ENCODE results near the gene DGKE.

DGKE gene

DNA sequence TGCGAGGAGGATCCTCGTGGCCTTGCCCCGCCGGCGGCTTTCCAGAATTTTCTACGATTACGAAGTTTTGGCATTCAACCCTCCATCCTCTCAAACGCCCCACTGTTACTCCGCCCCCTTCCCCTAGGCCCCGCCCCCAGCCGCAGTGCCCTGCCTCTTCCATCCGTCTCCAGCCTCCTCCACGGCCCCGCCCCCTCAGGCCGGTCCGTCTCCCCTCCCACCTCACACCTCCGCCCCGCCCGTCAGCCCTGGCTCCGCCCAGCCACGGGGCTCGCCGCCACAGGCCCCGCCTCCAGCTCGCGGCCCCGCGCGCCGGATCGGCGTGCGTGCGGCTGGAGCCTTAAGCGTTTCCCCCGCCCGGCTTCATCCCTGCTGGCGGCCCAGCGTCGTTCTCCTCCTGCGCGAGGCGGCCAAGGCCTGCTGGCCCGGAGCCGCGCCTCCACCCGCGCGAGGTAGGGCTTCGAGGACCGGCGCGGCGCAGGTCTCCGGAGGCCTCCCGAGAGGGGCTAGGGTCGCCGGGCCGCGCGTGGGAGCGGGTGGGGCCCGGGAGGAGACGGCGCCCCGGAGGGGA is at the start of gene DGKE, which contains the start of gene C17orf67:
DGKE (plus strand) TSS at position 343 of the 571 bp plus-strand sequence. CDS start 645 bp downstream, outside the sequence.
C17orf67 (minus strand) TSS at position 112 of the 571 bp plus-strand sequence. CDS start 18,110 bp downstream, outside the sequence.
- no peak for DNase-seq

DNA sequence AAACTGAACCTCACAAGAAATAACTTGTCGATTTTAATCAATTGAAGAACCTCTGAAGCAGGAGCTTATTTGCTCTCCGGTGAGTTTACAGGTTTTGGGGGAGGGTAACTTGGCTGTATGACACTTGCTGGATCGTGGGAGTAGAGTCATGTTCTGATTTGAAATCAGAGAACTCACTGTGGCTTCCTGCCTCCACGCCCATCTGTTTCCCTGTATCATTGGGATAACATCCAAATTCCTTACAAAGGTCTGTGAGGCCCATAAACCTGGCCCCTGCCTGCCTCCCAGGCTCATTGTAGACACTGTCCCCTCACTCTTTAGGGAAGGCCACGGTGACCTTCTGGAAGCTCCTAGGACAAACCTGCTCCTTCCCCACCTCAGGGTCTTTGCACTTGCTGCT is 48.5 kb upstream of the DGKE start:
- no peak for DNase-seq

DNA sequence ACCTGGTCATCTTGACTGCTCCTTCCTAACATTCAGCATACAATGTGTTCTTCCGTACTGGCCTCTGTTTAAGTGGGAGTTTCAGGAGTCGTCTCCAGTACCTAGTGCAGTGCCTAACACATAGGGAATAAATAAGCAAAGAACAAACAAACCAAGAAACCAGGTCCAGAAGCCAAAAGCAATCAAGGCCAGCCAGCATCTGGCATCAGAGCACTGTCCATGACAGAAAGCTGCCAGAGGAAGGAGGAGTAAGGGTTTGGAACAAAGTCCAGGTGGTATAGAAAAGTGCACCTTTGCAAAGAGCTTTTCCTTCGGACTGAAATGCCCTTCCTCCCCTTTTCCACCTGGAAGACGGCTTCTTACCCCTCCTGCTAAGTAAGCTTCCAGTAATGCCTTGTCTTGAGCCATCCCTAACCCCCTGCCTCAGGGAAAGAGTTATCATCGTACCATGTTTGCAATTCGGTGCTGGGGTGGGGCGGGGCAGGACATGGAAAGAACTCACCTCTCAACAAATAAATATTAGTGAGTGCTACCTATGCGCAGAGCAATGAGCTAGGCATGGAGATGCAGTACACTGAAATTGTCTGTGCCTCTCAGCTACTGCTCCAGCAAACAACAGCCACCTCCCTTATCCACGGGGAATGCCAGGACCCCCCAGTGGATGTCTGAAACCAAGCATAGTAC is 47.8 kb upstream of the DGKE start:
- DNase-seq: no peak

DNA sequence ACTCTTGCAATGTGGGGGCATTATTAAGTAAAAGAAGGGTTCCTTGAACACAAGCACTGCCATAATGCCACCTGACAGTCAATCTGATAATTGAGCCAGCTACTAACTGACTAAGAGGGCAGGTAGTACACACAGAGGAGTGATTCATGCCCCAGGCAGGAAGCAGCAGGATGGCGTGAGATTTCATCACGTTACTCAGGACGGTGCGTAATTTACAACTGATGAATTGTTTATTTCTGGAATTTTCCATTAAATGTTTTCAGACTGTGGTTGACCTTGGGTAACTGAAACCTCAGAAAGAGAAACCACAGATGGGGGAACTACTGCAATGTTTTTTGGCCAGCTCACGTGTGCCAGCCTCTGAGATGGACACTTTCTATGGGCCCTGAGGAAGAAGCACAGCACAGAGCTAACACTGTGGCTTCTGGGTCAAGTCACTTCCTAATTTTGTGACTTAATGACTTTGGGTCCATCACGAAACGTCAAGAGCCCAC is 46.9 kb upstream of the DGKE start:
- no peak for DNase-seq

DNA sequence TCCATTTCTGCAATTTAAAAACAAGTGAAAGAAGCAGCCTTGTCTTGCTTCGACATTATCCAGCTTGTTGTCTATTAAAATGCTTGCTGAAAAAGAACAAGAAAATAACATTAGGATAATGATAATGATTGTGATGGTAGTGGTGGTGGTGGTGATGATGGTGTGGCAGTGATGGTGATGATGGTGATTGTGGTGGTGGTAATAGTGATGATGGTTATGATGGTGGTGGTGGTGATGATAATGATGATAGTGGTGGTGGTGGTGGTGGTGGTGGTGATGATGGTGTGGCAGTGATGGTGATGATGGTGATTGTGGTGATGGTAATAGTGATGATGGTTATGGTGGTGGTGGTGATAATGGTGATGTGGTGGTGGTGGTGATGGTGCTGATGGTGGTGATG is 41.7 kb upstream of the DGKE start:
- DNase-seq: no peak

DNA sequence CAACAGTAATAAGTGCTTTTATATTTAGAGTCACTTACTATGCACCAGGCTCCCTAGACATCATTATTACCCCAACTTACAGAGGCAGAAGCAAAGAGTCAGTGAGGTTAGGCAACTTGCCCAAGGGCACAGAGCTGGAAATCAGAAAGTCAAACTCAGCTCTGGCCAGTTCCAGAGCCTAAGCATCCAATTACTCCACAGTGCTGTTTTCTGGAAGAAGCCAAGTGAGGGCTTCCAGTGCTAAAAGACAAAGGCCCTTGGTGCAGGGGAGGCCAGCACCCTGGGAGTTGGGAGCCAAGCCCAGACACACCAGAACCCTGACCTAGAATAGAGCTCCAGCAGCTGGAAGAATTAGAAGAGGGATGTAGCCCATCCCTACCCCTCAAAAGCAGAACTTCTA is 40.4 kb upstream of the DGKE start:
- no peak for DNase-seq

DNA sequence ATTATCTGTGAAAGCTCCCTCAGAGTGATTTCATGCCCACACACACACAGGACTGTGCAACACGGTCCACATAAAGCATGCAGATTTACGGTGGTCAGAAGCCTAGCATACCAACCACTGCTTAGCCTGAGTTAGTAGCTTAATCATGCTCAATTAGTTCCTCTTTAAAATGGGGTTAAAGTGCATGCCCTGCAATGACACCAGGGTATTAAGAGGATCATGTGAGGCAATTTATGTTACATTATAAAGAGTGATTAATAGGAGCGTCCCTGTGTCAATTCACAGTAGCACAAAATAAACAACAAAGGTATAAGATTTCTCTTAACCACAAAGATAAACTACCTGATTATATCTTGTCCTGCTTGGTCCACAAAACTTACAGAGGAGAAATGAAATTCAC is 40.0 kb upstream of the DGKE start:
- no peak for DNase-seq

DNA sequence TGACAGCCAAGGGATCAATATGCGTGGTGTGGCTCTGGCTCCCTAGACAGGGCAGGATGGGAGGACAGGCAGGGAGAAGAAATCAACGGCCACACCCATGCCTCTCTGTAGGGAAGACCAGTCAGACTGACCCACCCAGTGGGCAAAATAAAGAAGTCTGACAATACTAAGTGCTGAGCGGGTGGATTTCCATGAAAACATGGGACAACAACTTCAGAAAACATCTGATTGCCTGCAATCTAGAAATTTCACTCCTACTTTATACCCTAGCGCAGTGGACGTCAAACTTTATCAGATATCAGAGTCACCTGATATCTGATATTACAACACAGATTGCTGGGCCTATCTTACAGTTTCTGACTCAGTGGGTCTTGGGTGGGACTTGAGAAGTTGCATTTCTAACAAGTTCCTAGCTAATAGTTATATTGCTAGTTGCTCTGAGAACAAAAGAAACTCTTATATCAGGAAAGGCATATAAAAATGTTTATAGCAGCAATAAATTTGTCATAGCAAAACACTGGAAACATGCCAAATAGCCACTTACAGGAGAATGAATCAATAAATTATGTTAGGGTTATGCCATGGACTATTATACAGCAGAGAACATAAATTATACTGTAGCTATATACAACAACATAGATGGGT is 38.6 kb upstream of the DGKE start:
- no peak for DNase-seq

DNA sequence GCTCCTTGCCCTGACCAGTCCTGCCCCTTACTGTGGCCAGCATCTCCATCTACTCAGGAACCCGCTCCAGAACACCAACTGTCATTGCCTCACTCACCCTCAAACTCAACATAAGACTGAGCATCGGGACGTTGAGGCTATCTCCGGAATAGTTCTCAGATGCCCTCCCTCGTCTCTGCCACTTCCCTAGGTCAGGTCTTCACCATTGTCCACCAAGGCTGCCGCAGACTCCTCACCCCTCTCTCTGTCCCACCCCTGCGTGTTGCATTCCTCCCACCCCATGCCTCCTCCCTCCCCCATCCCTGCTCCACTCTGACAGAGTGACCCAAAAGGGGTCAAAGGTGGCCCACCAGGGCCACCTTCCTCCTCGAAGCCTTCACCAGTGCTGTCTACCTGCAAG is 37.4 kb upstream of the DGKE start:
- DNase-seq: no peak

DNA sequence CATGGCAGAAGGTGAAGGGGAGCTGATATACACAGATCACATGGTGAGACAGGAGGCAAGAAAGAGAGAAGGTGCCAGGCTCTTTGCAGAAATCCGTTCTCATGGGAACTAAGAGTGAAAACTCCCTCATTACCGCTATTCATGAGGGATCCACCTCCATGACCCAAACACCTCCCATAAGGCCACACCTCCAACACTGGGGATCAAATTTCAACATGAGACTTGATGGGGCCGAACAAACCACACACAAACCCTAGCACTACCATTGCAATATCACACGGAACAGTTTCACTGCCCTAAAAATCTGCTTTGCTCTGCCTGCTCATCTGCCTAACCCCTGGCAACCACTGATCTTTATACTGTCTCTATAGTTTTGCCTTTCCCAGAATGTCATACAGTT is 35.0 kb upstream of the DGKE start:
- no peak for DNase-seq

DNA sequence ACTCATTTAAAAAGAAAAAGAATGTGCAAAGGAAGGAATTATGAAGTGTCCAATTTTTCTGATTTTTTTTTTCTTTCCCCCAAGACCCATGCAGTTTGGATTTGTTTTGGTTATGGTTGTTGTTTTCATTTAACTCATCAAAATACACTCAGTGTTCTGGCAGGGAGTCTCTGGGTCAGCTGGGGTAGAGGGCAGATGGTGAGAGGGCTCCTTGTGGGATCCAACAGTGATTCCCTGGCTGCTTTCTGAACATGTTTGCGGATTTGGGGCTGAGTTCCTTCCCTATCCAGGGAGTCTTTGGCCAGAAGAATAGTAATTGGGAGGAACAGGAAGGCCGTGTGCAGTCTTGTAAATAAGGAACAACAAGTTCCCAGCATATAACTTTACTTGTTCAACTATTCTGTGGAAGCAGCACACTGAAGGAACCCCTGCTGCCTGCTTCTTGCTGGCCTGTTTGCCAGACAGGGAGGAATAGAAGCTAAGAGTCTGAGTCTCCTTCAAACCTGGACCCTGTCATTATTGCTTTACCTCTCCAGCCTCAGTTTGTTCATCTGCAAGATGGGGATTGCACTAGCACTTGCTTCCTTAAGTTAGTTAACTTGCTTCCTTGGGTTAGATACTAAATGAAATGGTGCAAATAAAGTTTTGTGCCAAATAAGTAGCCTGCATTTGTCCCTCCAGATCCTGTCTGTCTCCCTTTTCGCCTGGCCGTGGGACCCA is 32.3 kb upstream of the DGKE start:
- DNase-seq: no peak

DNA sequence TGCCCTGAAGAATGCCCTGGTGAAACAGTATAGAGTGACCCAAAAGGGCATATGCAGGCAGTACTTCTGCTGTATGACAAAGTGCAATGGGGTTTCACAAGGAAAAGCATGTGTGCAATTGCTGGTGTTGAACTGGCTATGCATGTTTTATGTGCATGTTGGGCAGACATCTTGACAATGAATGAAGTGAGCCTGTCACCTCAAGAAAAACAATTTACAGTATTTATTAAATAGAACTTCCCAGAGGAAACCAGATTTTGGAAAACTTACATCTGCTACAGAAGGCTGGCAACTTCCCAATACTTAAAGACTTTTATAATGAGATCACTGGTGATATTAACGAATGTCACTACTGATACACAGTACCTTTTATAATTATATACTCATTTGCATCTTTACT is 30.9 kb upstream of the DGKE start:
- no peak for DNase-seq

DNA sequence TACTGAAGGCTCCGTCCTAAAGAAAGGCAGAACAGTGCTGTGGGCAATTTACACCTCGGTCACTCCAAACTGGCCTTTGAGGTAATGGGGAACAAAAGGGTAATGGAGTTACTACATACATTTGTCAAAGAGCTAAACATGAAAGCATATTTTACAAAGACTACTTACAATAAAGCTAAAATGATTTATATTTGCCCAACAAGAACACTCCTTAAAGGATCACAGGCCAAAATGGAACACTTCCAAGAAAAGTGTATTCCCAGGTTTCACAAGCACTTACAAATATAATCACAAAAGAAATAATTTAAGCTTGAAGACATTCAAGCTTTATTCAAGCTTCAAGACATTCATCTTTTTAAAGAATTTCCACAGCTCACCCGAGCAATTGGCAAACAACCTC is 29.5 kb upstream of the DGKE start:
- DNase-seq: no peak

DNA sequence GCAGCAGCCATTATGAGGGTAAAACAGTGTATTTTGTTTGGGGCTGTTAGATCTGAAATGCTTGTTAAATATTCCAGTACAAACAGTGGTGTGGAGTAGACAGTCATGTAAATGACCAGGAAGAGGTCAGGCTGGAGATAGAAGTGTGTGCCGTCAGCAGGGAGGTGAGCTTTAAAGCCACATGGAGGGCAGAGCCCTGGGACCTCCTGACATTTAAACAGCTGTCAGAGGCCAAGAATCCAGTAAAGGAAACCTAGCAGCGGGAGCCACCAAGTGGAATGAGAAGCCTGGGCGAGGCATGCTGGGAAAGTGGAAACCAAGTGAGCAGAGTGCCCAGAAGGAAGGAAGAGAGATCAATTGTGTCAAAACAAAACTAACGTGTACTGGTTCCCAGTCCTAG is 27.0 kb upstream of the DGKE start:
- no peak for DNase-seq

DNA sequence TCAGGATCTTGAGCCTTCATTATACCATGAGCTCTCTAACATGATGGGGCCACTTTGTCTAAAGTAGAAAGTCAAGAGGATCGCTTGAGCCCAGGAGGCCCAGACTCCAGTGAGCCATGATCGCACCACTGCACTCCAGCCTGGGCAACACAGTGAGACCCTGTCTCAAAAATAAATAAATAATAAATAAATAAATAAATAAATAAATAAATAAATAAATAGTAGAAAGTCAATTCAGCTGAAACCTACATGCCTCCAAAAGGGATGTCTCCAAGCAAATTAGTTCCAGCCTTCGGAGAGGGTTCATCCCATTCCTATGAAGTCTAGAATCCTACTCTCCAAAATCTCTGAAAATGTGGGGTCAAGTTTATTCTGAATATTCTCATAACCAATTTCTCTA is 26.2 kb upstream of the DGKE start:
- DNase-seq: no peak

DNA sequence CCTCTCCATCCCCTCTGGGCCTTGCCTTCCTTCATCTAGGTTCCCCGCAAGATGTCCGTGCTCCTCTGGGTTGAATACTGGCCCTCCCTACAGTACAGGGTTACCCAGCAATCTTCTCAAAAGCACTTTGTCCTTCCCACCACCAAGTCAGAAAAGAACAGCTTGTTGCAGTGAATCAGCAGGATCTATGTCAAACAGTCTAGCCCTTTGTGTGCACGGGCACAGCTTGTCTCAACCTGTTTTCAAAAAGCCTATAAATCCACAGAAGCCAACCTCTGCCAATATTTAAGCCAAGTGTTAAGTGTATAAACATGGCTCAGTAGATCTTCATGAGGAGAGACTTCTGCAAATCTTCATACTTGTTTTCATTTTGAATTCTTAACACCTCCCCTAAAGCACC is 25.4 kb upstream of the DGKE start:
- DNase-seq: no peak

DNA sequence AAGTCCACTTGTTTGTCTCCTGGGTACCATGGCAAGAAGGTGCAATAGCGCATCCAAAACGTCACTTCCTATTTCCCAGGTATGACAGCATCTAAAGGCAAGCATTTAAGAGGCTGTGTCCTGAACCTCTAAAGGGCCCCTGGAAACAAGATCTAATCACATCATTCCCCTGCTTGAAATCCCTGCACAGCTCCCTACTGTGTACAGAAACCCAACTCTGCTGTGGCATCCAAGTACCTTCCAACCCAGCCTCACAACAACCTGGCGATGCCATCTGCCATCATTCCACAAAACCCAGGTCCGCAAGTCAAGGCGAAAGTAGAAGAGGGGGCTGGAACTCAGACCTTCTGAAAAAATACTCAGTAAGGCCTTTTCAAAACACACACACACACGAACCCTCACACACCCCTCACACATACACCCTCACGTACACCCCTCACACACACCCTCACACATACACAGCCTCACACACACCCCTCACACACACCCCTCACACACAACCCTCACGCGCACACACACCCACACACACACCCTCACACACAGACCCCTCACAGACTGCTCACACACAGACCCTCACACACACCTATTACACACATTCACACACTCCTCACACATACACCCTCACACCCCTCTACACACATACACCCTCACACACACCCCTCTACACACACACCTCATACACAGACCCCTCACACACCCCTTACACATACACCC is 24.7 kb upstream of the DGKE start:
- DNase-seq: no peak

DNA sequence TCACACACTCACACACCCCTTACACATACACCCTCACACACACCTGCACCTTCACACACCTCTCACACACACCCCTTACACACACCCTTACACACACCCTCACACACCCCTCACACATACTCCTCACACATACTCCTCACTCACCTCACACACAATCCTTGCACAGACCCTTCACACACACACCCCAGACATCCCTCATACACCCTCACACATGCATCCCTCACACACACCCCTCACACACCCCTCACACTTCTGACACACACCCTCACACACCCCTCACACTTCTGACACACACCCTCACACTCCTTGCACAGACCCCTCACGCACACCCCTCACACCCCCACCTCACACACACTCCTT is 24.2 kb upstream of the DGKE start:
- DNase-seq: no peak

DNA sequence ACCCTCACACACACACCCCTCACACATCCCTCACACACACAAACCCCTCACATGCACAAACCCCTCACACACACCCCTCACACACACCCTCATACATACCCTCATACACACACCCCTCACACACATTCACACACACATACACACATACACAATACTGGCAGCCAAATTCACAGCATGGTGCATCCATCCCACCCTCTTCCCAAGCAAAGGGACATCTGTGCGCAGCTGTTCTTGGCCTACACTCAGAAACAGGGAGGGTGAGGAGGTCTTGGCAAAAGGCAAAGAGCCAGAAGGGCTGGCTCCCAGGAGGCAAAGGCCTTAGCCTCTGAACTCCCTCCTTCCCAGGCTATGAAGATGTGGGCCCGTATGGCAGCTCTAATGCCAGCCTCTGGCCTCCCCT is 23.6 kb upstream of the DGKE start:
- DNase-seq: no peak

DNA sequence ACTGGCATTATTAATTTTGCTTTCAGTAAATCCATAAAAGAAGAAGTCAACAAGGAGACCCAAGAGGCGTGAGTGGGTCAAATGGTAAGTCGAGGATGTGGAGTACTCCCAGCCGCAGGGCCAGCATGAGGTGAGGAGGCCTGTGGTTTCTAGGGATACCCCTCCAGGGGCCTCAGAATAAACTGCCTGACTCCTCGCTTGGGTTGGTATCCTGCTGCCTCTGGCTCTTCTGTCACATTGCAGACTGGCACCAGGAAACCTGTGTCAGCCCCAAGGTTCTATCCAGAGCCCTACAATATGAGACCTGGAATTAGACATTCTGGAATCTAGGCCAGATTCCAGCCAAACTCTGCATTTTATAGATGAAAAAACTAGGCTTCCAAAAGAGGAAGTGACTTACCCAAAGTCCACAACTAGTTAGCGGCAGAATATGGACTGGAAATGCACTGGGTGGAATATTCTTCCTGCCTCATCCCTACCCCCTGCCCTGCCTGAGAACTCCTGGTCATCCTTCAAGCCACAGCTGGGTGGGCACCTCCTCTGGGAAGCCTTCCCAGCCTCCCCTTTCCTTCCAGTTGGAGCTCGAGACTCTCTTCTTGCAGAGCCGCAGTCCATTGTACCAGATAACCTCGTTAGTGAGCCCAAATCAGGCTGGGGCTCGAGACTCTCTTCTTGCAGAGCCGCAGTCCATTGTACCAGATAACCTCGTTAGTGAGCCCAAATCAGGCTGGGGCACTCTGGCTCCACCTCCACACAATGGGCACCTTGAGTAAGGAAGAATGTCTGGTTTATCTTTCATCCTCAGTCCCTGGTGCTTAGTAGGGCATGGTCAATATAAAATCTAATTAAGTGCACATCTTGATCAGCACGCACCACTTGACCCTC is 22.8 kb upstream of the DGKE start:
- no peak for DNase-seq

DNA sequence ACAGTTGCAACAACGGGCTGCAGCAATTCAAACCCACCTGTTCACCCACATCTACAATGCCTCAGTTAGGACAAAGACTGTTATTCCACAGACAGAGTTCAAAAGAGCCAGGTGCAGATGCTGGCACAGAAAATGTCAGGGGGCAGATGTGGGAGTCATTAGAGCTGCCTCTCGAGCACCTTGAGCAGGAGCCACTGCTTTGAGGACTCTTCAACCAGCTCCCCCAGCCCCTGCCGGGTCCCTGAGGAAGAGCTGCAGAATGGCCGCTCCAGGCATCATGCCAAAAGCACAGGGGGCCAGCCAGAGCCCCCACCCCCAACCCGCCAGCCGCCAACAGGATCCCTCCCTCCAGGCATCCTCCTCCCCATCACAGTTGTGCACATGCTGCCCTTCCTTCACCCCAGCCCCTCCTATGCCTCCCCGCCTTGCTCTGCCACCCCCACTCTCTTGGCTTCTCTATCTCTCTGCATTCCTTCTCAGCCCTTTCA is 21.0 kb upstream of the DGKE start:
- no peak for DNase-seq

DNA sequence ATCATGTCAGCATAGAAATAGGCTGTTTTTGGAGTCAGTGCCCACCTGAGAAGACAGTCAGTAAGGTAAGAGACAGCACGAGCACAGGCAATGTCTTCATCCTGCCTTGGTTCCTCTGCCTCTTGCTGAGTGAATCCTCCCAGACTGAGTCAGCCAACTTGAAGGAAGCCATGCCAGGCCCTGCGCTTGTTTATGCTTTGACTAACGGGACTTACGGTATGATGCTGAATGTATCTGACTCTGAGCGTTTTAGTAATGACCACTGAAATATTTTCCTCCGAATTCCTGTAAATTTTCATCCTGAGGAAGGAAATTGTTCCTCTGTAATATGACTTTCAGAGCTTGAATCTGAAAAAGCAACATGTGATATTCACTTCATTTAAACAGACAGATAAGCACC is 18.2 kb upstream of the DGKE start:
- DNase-seq: no peak

Data from cortex of kidney (tissue), 1 donor.